HL-60/S4 (cell line): Measurements from ENCODE around the gene AFF2.
"Not testable (repeated sequence)": the region's sequence is repeated elsewhere in the genome, so short reads cannot be mapped to it uniquely, and the experiment has no call there.

Experiments used
- in situ Hi-C: fragments of 300-500 bp; cut with MboI; formaldehyde crosslinking; loops from 2 replicates; pipeline ENCODE4 v1.14.3; 2022; ENCODE audit warnings: low sequenced_read_pairs

Gene AFF2

GRCh38 chrX:148906628-148907027 is 406.2 kb downstream of the AFF2 start:
- in situ Hi-C loops: not testable (repeated sequence)

DNA sequence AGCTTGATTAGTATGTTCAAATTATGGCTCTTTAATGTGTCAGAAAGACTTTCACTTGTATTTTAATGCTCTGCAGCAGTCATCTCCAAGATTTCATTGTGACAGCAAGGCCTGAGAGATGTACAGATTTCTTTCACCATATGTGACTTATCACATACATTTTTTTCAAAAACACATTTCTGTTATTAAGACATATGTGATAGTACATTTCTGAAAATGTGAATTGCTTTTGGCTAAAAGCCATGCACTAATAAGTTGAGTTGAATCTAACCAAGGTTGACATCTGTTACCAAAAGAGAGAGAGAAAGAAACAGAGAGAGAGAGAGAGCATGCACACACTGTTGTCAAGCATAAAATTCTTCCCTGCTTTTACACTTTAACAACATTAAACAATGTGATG is 409.3 kb downstream of the AFF2 start:
- in situ Hi-C loops: no loop called here

- in situ Hi-C loops: no loop called here
Measured at GRCh38 chrX:148913971-148914370, 413.6 kb downstream of the AFF2 start.

DNA sequence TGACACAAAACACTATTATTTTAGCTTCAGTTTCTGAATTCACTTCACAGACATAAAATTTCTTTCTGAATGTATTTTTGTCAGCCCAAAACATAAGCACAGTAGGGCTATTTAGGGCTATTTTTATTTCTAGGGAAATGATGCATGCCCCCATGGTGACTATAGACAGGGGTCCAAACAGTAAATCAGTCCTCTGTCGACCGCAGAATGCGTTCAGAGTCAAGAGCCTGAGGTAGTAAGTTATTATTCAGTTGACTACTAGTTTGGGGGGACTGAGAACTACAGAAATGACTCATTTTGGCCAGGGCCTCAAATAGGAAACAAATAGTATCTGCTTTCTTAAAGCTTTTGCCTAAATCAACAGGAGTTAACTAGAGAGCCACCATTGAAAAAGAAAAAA is 414.4 kb downstream of the AFF2 start:
- in situ Hi-C loops: no loop called here

GRCh38 chrX:148915474-148915873 is 415.1 kb downstream of the AFF2 start:
- in situ Hi-C loops: no loop called here

DNA sequence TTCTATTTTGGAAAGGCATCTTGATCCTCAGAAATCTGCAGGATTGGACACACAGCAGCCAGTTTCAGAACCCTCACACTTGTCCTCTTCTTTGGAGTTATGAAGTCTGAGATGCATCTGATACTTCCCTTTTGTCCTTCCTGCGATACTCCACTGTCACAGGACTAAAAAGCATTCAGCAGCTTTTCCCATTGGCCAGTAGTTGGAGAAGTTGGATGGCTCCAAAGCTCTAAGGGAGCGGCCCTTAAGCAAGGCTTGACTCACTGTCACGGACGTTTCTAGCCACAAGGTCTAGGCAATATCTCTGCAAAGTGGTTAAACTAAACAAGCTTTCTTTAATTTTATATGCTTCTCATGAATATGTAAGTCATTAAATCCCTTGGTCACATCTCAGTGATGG is 417.0 kb downstream of the AFF2 start:
- in situ Hi-C loops: no loop called here

- in situ Hi-C loops: no loop called here
Measured at GRCh38 chrX:148923631-148924030, 423.2 kb downstream of the AFF2 start.

GRCh38 chrX:148926371-148926770 is 426.0 kb downstream of the AFF2 start:
- in situ Hi-C loops: no loop called here

DNA sequence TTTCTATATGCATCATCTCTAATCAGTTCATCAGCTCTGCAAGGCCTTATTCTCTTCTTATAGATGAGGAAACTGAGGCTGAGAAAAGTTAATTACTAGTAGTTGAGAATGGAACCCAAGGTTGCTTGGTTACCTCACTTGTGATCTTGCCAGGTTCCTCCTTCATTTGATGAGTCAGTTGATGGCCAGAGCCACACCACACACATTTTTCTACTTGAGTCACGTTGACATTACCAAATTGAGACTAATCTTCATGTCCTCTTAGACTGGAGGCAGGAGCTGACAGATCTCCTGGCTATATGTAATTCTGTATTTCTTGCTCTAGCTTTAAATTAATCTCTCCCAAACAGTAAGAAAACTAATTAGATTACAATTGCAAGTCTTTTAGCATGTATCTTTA is 428.4 kb downstream of the AFF2 start:
- in situ Hi-C loops: no loop called here

DNA sequence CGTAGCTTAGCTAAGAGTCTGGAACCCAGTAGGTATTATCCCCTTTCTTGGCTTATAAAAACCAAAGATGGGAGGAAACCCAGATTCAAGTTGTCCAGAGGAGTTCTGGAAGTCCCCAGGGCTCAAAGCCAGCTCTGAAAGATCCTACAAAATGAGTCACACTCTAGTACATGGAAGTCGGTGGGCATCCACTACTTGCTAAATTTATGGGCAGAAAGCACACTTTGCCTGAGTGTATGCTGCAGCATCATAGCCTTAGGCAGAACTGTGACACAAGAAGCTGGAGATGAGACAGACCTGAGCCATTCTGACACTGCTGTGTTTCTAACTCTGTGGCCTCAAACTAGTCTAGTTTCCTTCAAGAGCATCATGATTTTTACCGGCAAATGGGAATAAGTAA is 429.3 kb downstream of the AFF2 start:
- in situ Hi-C loops: no loop called here

GRCh38 chrX:148930206-148930729 is 429.9 kb downstream of the AFF2 start:
- in situ Hi-C loops: no loop called here

DNA sequence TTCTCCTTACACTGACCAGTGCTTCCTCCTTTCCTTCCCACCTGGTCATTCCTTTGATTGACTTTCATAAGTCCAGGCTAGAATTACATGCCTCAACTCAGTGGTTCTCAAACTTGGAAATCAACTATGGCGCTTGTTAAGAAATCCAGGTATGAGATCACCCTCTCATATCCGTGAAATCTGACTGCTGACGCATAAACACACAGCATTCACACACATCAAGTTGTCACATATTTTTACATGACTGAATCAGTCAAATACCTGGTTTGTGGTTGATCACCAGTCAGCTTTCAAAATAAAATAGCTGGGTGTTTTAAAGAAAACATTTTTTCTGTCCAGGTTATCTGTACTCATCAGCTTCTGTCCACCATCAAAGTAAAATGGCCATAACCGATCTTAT is 433.5 kb downstream of the AFF2 start:
- in situ Hi-C loops: no loop called here

DNA sequence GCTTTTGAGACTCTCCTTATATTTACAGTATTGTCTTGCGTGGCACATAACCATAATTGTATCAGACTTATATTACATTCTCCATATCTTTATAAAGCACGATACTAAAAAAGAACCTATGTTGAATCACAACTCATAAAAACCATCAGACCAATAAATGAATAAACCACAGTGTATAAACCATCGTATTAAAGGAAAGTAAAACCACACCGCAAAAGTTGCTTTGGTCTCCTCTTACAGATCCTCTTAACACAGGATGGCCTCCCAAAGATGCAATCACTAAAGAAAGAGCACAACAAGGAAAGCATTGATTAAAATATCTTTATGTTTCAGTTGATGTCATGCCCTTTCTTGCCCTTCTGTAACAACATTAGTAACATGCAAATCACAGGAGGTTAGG is 437.9 kb downstream of the AFF2 start:
- in situ Hi-C loops: no loop called here

GRCh38 chrX:148940411-148940996 is 440.1 kb downstream of the AFF2 start:
- in situ Hi-C loops: no loop called here

DNA sequence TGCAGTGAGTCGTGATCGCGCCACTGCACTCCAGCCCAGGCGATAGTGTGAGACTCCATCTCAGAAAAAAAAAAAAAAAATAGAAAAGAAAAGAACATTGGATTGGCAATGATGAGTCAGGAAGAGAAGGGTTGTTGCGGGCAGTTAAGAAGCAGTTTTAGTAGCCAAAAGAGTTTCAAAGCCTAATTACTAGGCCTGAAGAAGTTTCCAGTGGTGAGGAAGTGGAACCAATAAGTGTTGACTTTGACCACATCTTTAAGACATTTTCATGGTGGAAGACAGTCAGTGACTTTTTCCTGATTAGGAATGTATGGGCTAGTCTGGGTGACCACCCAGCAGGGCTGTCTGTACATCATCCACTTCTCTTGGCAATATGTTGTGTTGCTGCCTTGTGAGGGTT is 442.3 kb downstream of the AFF2 start:
- in situ Hi-C loops: no loop called here

GRCh38 chrX:148947399-148947975 is 447.1 kb downstream of the AFF2 start:
- in situ Hi-C loops: no loop called here

DNA sequence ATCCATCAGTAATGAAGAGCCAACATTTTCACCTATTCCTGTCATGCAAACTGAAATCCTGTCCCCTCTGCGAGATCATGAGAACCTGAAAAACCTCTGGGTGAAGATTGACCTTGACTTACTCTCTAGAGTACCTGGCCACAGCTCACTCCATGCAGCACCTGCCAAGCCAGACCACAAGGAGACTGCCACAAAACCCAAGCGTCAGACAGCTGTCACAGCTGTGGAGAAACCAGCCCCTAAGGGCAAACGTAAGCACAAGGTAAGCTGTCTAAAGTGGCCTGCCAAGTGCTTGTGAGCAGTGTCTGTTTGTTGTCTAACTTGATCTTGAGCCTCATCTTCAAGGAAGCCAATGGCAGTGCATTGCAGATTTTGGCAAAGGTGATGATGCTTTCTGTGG is 455.9 kb downstream of the AFF2 start:
- in situ Hi-C loops: no loop called here

DNA sequence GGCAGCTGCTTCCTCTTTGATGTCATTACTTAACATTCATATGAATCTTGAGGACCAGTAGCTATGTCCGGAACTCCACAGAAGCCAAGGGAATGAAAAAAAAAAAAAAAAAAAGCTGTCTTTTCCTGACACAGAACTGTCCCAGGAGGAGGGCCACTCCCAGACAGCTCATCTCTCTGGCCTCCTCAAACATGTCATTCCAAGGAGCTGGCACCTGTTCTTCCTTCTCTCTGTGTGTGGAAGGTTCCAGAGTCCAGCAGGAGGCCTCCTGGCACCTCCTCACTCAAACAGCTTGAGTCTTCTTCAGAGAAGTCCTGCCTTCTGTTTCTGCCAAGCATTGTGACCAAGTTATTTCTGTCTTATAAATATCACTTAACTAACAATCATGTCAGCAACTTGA is 458.5 kb downstream of the AFF2 start:
- in situ Hi-C loops: no loop called here

- in situ Hi-C loops: no loop called here
Measured at GRCh38 chrX:148960060-148960459, 459.6 kb downstream of the AFF2 start.

DNA sequence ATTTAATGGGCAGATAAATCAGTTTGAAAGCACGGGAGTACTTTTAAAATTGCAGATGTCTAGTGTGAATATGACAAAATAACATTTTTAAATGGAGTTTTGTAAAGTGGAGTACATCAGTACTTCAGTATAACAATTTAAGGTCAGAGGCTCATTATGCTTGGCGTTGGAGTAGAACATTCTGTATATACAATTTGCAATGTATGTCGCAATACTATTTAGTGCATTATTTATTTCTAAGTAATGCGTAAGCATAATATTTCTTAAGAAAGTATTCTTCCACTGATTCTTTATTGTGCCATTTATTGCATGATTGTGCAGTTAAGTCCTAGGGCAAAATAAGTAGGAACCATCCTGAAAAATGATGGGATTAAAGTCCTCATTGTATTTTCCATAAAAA is 461.6 kb downstream of the AFF2 start:
- in situ Hi-C loops: no loop called here

GRCh38 chrX:148976571-148977400 is 476.4 kb downstream of the AFF2 start:
- in situ Hi-C loops: no loop called here

DNA sequence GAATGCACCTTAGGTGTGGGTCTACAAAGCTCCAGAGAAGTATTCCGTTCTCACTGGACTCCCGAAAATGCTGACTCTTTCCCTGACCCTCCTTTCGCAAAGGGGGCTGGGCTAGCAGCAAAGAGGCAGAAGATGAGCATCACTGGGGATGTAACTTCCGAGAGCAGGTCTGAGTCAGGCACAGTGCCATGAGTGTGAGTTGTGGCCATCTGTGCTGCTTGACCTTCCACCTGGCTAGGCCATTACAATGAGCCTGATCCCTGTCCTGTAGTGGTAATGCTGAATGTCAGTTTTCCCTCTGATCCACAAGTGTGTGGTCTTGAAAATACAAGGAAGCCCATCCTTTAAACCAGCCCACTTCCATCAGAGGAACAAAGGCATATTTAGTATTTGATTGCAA is 479.4 kb downstream of the AFF2 start:
- in situ Hi-C loops: no loop called here
